CD4-positive, alpha-beta T cell (primary cell): ENCODE results near the gene ADCY10. TPM values are rescaled to one million over a fixed set of nuclear protein-coding genes. Genes with fewer than 3 reads are reported as not detected.

Source experiments
- ATAC-seq: fragments of 200-7000 bp; cut with Tn5 transposase; one replicate; pipeline ENCODE4 v1.10.0; 2022; ENCODE audit warnings: mild to moderate bottlenecking; ENCODE audit not compliant: poor library complexity
- CTCF ChIA-PET: fragments of 350-600 bp; sonication (Branson Sonifier 250); formaldehyde crosslinking; loops from one replicate; lab custom pipeline; 2021; ENCODE audit warnings: antibody characterized with exemption, inconsistent platforms; lab: Charles Lee
- POLR2A ChIA-PET: fragments of 350-600 bp; sonication (Branson Sonifier 250); formaldehyde crosslinking; loops from one replicate; lab custom pipeline; 2021; ENCODE audit warnings: antibody characterized with exemption, inconsistent platforms; lab: Charles Lee
- DNase-seq, 14 experiments: peaks; one replicate each; pipeline ENCODE4 v3.0.0-alpha.2; 2013 to 2020; ENCODE audit warnings: mixed read lengths in 2 of 14
- H3K27ac ChIP-seq, 2 donors: one replicate each; pipeline versions ENCODE4 v1.5.1 to v1.7.0; 2013; ENCODE audit warnings: low read length in 2 of 2, low read depth in 1 of 2, mild to moderate bottlenecking in 1 of 2
- H3K27me3 ChIP-seq, 2 experiments: 1 replicate in 1 of 2; 2 replicates in 1 of 2; pipeline versions ENCODE4 v1.6.1 to v1.7.0; 2013; ENCODE audit warnings: low read length in 2 of 2, control low read depth in 1 of 2, mild to moderate bottlenecking in 1 of 2, moderate library complexity in 1 of 2; ENCODE audit not compliant: insufficient read depth in 2 of 2, control insufficient read depth in 1 of 2
- H3K36me3 ChIP-seq: one replicate; pipeline ENCODE4 v1.6.1; 2013; ENCODE audit warnings: low read length, control low read depth; ENCODE audit not compliant: insufficient read depth
- H3K4me1 ChIP-seq: one replicate; pipeline ENCODE4 v1.6.1; 2013; ENCODE audit warnings: low read length, control low read depth; ENCODE audit not compliant: insufficient read depth
- H3K4me3 ChIP-seq: one replicate; pipeline ENCODE4 v1.5.1; 2013; ENCODE audit warnings: mild to moderate bottlenecking, low read length, moderate library complexity
- H3K9me3 ChIP-seq, 2 experiments: 1 replicate in 1 of 2; 2 replicates in 1 of 2; pipeline versions ENCODE4 v1.6.1 to v1.7.0; 2013; ENCODE audit warnings: low read length in 2 of 2, mild to moderate bottlenecking in 2 of 2, control low read depth in 1 of 2, moderate library complexity in 1 of 2; ENCODE audit not compliant: control insufficient read depth in 1 of 2, insufficient read depth in 1 of 2
- H3K27ac Mint-ChIP-seq: one replicate; pipeline ENCODE4 v1.8.0; 2020; ENCODE audit warnings: mixed read lengths
- H3K27me3 Mint-ChIP-seq: one replicate; pipeline ENCODE4 v1.8.0; 2021; ENCODE audit warnings: mixed read lengths
- H3K36me3 Mint-ChIP-seq: one replicate; pipeline ENCODE4 v1.8.0; 2021; ENCODE audit warnings: low read depth, mixed read lengths
- H3K4me1 Mint-ChIP-seq: one replicate; pipeline ENCODE4 v1.8.0; 2021; ENCODE audit warnings: low read depth, mixed read lengths
- H3K4me3 Mint-ChIP-seq: one replicate; pipeline ENCODE4 v1.8.0; 2020; ENCODE audit warnings: mild to moderate bottlenecking, mixed read lengths
- H3K9me3 Mint-ChIP-seq: one replicate; pipeline ENCODE4 v1.8.0; 2020; ENCODE audit warnings: mixed read lengths
- intact Hi-C, 2 experiments: fragments of 100-400 bp; cut with DNase I in 1 of 2; cut with micrococcal nuclease in 1 of 2; formaldehyde crosslinking; loops; one replicate each; pipeline versions ENCODE4 v1.15.1 to v1.9.0; 2023 to 2025; cut with DNase I, micrococcal nuclease
- total RNA-seq, 174 experiments: library from RNA in 2 of 174; stranded (reverse) in 2 of 174; gene quantifications; one replicate each; pipeline ENCODE4 v1.2.3 and lab custom pipeline; 2021 to 2026
- TF ChIP-seq, protein P1 (sequence below): fragments of 200-600 bp; IDR thresholded peaks from one replicate; pipeline ENCODE4 v1.8.0; 2022; ENCODE audit warnings: antibody characterized with exemption, mild to moderate bottlenecking

ADCY10 gene
- total RNA-seq, 2 experiments from 2014 or later: 0.11 to 0.52 TPM

DNA sequence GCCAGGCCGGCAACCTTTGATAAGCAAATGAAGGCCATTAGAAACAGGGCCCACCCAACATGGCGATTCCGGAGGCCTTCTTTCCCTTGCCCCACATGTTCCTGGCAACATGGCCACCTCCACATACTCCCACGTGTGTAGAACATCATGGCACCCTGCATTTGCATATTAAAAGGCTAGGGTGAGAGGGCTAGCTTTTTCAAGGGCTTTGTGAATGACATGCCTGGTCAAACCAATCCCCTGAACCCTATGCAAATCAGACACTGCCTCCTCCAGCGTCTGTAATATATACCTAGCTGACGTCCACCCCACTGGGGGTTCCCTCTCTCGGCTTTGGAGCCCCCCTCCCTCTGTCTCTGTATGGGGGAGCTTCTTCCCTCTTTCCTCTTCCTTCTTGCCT lies 1.6 kb downstream of the ADCY10 start:
- H3K27me3 Mint-ChIP-seq: peaks cover 2% of the 10 kb centered on the region
- ATAC-seq (no peak), DNase-seq (no peak)
- no peaks in the 10 kb centered on the region for H3K4me1 Mint-ChIP-seq
- Histone ChIP-seq H3K27me3 (no peaks in the 10 kb centered on the region), H3K9me3 (peaks cover 0 to 14% of the 10 kb centered on the region in 2 experiments), H3K27ac (no peak overlapping the region), H3K36me3 (no peaks in the 10 kb centered on the region), H3K4me1 (no peaks in the 10 kb centered on the region), H3K4me3 (no peak overlapping the region)
- ChIA-PET CTCF (no interaction called here), POLR2A (no interaction called here)
- H3K4me3 Mint-ChIP-seq: no peak overlapping the region
- peaks cover 23% of the 10 kb centered on the region for H3K36me3 Mint-ChIP-seq
- H3K9me3 Mint-ChIP-seq: peaks cover 6% of the 10 kb centered on the region
- no peak overlapping the region for H3K27ac Mint-ChIP-seq
- TF ChIP-seq, protein P1, sequence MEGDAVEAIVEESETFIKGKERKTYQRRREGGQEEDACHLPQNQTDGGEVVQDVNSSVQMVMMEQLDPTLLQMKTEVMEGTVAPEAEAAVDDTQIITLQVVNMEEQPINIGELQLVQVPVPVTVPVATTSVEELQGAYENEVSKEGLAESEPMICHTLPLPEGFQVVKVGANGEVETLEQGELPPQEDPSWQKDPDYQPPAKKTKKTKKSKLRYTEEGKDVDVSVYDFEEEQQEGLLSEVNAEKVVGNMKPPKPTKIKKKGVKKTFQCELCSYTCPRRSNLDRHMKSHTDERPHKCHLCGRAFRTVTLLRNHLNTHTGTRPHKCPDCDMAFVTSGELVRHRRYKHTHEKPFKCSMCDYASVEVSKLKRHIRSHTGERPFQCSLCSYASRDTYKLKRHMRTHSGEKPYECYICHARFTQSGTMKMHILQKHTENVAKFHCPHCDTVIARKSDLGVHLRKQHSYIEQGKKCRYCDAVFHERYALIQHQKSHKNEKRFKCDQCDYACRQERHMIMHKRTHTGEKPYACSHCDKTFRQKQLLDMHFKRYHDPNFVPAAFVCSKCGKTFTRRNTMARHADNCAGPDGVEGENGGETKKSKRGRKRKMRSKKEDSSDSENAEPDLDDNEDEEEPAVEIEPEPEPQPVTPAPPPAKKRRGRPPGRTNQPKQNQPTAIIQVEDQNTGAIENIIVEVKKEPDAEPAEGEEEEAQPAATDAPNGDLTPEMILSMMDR: no peak
- intact Hi-C loops: no loop called here

DNA sequence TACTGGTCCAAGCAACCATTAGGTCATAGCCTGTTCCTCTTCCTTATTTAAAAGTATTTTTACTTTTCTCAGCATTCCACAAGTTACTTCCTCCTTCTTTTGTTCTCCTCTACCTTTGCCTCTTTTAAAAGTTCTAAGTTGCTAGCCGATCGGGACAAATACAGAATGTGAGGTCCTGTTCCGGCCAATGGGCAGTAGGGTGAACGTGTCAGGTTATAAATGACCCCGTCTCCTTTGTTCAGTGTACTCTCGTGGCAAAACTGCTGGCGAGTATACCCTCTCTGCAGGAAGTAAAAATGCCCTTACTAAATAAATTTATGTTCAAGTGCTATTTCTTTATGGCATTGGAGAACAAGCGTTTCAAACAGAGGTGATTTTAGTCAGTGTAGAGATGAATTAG lies 2.5 kb downstream of the ADCY10 start:
- ATAC-seq (no peak), DNase-seq (no peak)
- H3K4me1 ChIP-seq: no peaks in the 10 kb centered on the region
- Mint-ChIP-seq H3K27ac (no peak overlapping the region), H3K4me3 (no peak overlapping the region), H3K27me3 (peaks cover 8% of the 10 kb centered on the region), H3K9me3 (peaks cover 6% of the 10 kb centered on the region), H3K4me1 (no peaks in the 10 kb centered on the region), H3K36me3 (peaks cover 15% of the 10 kb centered on the region)
- POLR2A ChIA-PET: no interaction called here
- intact Hi-C loops: no loop called here
- no peak overlapping the region for H3K4me3 ChIP-seq
- H3K27me3 ChIP-seq: no peaks in the 10 kb centered on the region
- H3K36me3 ChIP-seq: no peaks in the 10 kb centered on the region
- no peak overlapping the region for H3K27ac ChIP-seq
- CTCF ChIA-PET: no interaction called here
- peaks cover 0 to 14% of the 10 kb centered on the region in 2 experiments for H3K9me3 ChIP-seq
- TF ChIP-seq, protein P1: no peak

DNA sequence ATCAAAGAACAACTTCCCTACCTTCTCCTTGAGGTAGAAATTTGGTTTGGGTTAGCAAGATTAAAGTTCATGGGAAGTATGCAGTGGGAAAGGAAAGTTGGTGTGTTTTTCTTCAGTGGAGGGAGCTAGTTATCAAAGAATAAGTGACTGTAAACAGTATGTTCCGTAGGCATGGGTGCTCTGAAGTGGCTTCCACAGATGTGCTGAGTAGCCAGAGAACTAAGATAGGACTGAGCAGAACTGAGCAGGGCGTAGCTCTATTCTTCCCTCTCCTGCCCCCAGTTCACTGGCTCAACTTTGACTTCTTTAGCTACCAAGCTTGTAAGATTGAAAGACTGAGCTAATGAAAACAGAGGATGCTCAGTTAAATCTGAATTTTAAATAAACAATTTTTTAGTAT lies 3.4 kb downstream of the ADCY10 start:
- Histone ChIP-seq H3K4me1 (no peaks in the 10 kb centered on the region), H3K4me3 (no peak overlapping the region), H3K36me3 (no peaks in the 10 kb centered on the region), H3K9me3 (peaks cover 0 to 14% of the 10 kb centered on the region in 2 experiments), H3K27me3 (no peaks in the 10 kb centered on the region), H3K27ac (no peak overlapping the region)
- Mint-ChIP-seq H3K9me3 (peaks cover 6% of the 10 kb centered on the region), H3K36me3 (peaks cover 8% of the 10 kb centered on the region), H3K4me3 (no peak overlapping the region), H3K4me1 (no peaks in the 10 kb centered on the region), H3K27me3 (peaks cover 8% of the 10 kb centered on the region), H3K27ac (no peak overlapping the region)
- TF ChIP-seq, protein P1: no peak
- DNase-seq: no peak
- intact Hi-C loops: no loop called here
- ATAC-seq: no peak
- ChIA-PET CTCF (interaction anchor here (1.4 kb wide), 1 partner anchor 10 kb away, joined by 3 read pairs; no protein-coding TSS in a partner anchor), POLR2A (interaction anchor here (1.4 kb wide), 1 partner anchor 20 kb away, joined by 5 read pairs; no protein-coding TSS in a partner anchor)
